GM12874 (cell line): ENCODE measurements around the gene TBX21.

Source experiments
- TF ChIP-seq, protein P1 (sequence below): IDR thresholded peaks from 2 replicates; pipeline ENCODE4 v1.5.1; 2011; ENCODE audit warnings: low read depth, mild to moderate bottlenecking, control low read depth, low read length, moderate library complexity; ENCODE audit not compliant: insufficient read depth

The TBX21 gene

DNA sequence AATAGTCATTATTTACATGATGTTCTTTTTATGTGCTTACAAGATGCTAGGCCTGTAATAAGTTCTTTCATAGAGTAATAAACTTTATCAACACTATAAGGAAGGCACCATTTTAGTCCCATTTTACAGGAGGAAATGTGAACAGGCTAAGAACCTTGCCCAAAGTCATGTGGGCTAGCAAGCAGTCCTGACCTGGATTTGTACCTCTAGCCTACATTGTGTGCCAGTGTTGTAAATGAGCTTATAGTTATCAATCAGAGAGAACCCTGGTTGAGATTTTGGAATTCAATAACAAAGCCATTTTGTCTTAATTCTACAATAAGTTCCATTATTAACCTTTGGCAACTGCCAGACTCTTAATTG is 45.7 kb upstream of the TBX21 start:
- TF ChIP-seq, protein P1, sequence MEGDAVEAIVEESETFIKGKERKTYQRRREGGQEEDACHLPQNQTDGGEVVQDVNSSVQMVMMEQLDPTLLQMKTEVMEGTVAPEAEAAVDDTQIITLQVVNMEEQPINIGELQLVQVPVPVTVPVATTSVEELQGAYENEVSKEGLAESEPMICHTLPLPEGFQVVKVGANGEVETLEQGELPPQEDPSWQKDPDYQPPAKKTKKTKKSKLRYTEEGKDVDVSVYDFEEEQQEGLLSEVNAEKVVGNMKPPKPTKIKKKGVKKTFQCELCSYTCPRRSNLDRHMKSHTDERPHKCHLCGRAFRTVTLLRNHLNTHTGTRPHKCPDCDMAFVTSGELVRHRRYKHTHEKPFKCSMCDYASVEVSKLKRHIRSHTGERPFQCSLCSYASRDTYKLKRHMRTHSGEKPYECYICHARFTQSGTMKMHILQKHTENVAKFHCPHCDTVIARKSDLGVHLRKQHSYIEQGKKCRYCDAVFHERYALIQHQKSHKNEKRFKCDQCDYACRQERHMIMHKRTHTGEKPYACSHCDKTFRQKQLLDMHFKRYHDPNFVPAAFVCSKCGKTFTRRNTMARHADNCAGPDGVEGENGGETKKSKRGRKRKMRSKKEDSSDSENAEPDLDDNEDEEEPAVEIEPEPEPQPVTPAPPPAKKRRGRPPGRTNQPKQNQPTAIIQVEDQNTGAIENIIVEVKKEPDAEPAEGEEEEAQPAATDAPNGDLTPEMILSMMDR, result no peak

- TF ChIP-seq, protein P1, result no peak
Measured at GRCh38 chr17:47687748-47688147, 45.3 kb upstream of the TBX21 start.

GRCh38 chr17:47690121-47690520 is 42.9 kb upstream of the TBX21 start:
- TF ChIP-seq, protein P1, result no peak

DNA sequence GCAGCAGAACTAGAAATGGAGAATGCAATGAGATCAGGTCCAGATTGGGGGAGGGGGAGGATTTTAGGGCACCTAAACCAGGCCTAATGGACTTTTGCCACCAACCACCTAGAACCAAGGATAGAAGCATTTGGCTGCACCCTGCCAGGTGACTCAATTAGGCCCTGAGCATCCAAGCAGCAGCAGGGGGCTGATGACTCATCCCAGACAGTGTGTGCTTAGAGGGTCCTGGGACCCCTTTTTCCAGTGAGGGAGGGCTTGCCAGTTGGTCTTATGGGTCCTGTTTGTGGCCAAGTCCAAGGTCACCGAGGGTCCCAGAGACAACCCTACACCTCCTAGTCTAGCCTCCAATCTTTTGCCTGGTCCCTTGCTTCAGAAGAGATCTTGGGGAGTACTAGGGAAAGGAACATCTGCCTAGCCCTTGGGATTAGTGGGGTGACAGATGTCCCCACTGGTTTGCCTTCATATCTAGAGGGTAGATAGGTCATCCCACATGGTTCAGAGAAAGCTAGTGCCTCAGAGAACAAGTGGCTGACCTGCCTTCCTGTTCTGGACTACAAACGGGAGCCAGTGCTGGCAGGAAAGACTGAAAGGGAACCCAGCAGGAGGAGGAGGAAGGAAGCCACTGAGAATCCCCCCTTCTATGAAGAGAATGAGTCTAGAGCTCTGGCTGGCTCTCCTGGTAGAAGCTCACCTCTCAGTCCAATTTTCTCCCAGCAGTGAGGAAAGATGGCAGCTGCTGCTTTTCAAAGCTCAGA is 40.7 kb upstream of the TBX21 start:
- TF ChIP-seq, protein P1, result no peak

DNA sequence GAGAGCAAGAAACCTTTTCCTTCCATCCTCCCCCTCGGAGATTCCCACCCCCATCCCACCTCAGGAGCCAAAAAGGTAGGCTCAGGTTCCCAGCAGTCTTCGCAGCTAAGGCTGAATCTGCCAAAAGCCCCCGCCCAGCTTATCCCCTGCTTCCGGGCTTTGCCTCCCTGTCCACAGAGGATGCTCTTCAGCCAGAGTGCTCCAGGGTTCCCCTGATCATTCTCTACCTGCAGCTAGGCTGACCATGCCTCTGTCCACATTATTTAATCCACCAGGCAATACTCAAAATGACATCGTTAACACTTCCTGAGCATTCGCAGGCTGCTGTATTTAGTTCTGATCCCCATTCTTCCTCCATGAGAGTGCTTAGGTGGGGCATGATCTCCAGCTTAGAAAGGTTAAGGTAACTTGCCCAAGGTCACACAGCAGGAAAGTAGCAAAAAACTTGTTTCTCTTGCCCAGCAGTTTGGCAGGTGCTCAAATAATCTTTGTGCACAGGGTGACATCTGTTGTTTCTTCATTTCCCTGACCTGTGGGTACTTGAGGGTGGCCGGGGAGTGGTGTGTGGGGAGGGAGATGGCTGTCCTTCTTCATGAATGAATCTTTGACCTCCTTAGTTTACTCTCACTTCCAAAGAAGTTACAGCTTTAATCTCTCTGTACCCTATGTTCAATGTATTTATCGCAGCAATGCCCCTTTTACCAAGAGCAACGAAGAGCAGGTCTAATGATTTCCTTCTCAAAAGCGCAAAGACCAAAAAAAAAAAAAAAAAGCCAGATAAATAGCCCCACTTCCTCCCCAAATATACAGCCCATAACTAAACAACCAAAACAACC is 39.9 kb upstream of the TBX21 start:
- TF ChIP-seq, protein P1, result no peak

- TF ChIP-seq, protein P1, result no peak
Measured at GRCh38 chr17:47693731-47694580, 39.1 kb upstream of the TBX21 start, which contains the start of gene TBKBP1. TSS of gene TBKBP1 (plus strand) at chr17:47694161. CDS start at chr17:47696113, 1,952 bp downstream.
